Activated CD4-positive, alpha-beta T cell treated with anti-CD3 and anti-CD28 coated beads for 4 hours (primary cell): Measurements from ENCODE around the gene PYROXD2.
"Not testable (repeated sequence)": the region's sequence is repeated elsewhere in the genome, so short reads cannot be mapped to it uniquely, and the experiment has no call there.

Experiments used
- DNase-seq, 2 donors: peaks; one replicate each; pipeline ENCODE4 v3.0.0-alpha.2; 2020

PYROXD2 gene

DNA sequence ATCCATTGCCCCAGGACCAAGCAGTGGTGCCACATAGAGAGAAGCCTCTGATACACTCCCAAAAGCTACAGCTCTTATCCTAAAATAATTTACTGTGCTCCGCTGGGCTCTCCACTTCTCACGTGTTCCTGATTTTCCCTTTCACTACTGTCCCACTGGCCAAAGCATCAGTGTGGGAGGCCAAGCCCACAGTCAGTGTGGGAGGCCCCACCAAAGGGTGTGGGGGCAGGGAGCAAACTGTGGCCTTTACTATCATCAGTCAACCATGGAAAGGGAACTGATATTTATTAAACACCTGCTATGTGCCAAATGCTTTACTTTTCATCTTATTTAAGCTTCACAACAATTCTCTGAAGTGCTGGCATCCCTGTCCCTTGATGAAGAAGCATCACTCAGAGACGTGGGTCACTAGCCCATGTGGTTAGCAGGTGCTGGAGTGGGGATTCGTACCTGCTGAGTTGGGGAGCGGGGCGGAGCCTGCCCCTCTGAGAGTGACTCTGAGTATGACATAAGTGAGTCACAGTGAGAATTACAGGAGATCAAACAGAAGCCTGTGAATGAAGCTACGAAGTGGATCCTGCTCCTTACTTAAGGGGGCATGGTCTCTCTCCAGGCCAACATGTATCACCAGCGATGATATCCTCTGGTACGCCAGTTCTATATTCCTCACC is 50.4 kb downstream of the PYROXD2 start:
- DNase-seq: no peak

DNA sequence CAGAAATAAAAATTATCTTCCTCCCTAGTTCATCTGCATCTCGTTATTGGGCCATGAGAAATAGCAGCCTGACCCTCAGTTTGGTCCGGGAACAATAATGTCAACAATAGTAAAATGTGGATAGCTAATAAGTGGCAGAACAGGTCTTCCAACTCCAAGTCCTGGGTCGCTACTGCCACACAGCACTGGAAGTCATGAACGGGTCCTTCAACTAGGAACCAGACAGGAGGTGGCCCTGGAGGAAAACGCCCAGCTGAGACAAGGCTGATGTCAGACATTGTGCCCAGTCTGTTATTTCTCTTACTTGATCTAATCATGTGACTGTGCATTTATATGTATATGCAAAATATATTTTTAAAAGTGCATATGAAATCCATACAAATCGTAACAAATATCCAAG is 51.8 kb downstream of the PYROXD2 start:
- no peak for DNase-seq

DNA sequence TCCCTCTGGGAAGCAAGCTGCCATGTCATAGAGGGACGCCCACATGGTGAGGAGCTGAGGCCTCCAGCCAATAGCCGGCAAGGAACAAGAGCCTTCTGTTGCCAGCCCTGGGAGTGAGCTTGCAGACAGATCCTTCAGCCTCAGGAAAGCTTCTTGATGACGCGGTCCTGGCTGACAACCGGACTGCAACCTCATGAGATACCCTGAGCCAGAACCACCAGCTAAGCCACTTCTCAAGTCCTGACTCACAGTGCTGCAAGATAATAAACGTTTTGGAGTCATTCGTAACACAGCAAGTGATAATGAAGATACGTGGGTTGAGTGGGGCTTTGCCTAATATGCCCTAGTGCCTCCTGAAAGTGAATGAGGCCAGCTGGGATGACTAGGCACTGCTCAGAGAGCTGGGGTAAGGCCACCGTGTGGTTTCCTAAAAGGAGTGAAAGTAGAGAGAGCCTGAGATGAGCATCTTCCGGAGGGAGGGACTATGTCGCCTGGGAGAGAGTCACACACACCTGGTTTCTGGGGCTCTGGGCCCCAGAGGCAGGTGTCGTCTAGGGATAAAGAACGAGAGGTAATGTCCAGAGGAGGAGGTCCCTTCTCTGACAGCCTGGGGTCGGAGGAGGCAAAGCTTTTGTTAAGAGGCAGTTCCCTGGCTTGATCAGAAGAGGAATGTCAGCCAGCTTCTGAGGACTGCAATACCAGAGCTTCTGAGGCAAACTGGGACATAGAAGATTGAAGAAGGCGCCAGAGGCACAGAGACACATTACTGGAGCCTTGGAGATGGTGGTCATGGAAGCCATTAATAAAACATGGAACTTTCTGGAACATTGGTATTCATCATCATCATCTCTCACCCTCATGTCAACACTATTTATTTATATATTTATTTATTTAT is 53.6 kb downstream of the PYROXD2 start:
- no peak for DNase-seq

DNA sequence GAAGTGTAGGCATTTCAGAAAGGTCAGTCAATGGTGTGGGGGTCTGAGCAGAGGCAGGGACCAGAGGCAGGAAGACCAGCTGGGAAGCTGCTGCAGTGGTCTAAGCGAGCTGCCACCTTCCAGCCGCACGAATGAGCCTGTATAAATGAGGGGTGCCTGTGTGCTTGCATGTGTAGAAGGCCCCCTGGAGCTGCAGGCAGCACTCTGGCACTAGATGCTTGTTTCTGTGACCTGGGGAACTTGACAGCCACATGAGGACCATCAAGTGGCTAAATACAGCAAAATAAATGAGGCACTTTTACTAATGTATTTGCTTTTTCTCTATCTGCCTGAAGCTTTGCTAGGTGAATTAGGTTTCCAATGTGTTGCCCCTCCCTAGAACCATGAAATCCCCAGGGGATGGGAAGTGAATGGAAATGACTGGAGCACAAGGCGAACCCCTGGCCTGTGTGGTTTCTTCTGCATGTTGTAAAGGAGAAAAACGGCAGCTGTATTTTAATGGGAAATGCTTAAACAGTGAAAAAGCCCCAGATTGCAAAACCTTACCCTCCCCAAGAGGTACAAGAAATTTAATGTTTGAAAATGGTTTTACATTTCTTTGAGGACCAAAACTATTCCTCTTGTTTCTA is 57.7 kb downstream of the PYROXD2 start:
- no peak for DNase-seq

DNA sequence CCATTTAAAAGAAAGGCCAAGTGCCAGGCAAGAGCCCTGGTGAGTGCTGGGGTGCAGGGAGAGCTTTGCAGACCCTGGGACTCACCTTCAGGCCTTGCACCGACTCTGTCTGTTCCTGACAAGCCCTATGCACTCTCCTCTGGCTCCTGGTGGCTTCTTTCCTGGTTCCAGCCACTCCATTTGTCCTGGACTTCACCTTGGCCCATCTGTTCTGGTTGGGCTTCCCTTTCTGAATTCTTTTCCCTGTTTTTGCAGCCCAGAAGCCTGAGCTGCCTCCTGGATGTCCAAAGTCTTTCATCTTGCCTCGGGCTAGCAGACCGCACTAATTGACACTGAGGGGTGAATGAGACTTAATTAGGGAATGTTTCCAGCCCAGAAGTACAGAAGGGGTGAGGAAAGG is 60.5 kb downstream of the PYROXD2 start:
- no peak for DNase-seq

DNA sequence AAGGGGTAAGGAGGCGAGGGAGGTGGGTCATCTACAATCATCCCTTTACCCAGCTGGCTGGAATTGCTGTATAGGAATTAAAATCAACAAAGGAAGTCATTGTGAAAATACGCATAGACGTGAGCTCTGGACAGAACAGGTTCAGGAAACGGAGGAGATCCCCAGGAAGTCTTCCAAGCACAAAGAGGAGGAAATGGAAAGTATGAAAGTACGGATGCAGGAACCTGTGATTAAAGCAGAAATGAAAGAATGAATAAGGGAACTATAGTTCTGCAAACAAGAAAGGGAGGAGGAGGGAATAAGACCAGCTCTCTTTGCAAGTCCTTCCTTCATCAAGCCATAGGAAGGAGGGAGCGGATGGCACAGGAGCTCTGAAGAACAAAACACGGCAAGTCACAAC is 61.8 kb downstream of the PYROXD2 start:
- no peak for DNase-seq

DNA sequence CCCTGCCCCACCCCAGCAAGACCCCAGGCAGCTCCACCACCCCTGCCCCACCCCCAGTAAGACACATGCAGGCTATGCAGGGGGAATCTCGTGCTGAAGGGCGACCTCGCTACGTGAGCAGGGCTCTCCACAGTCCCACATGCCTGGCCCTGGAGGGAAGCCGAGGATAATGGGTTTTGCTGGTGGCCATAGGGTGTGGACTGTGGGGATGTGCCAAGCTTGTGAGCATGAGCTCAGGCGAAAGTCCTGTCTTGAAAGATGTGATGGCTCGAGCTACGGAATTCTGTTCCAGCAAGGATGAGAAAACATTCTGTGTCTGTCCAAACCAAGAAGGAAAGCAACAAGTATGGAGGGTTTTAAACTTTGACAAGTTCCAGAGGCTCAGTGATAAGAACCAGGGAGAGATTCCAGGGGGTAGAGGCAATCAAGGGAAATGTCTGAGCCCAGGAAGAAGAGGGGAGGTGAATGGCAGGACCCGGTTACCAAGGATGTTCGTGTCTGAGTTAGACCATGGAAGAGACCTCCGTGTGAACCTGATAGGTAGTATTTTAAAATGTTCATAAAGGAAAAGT is 63.1 kb downstream of the PYROXD2 start:
- no peak for DNase-seq

DNA sequence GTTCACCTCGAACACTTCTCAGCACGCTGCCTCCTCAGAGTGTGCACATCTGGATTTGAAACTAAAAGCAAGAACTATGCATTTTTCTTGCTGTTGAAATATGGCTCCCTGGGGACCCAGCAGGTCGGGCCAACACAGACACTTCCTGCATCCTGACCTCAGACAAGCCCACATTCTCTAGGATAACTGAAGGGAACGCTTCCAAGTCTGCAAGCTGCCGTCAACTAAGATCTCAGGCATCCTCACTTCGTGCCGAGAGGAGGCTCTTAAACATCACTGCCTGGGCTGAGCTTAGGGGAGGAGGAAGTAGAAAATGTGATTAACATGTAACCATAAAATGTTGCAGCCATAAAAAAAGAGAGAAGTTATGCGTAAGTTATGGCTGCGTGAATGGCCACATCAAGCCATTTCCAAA is 65.5 kb downstream of the PYROXD2 start:
- no peak for DNase-seq

DNA sequence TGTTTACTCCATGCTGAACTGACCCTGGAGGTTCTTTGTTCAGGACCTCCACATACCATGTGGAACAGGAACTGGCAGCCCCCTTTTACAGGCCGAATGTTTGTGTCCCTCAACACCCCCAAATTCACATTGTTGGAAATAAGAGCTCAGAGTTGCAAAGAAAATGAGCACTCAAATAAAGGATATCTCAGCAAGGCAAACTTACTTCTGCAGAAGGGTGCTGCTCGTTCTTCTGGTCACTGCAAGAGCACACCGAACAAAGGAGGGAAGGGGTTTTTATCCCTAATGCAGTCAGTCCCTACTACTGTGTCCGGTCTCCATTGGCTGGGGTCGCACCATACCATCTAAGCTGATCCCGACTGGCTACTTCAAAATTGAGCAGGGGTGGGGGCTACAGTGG is 68.1 kb downstream of the PYROXD2 start:
- no peak for DNase-seq

DNA sequence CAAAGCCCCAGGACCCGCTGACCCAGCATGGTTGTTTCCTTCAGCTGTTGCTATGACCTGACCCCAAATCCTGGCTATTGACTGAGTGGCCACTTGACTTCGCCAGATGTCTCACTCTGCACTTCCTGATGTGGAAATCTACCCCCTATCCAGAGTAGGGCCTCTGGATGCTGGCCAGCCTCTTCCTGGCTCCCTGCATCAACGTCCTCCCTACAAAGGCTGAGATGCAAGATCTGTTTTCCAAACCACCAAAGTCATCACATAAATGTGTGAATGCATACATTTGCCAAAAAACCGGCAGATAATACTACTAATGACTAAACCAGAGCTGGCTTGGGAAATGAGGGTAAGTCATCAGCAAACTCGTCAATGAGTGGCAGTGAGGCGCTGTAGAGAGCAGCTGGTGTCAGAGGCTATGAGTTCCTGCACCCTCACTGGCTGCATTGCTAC is 70.4 kb downstream of the PYROXD2 start:
- no peak for DNase-seq

DNA sequence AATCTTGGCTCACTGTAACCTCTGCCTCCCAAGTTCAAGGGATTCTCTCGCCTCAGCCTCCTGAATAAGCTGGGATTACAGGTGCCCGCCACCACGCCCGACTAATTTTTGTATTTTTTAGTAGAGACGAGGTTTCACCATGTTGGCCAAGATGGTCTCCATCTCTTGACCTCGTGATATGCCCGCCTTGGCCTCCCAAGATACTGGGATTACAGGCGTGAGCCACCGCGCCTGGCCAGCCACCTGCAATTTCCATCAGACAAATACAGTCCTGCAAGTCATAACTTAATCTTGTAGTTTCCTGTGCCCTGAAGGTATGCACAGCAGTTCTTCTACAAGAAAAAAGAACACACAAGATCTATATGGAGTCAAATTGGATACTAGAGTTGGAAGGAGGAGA is 73.3 kb downstream of the PYROXD2 start:
- not testable (repeated sequence) for DNase-seq

DNA sequence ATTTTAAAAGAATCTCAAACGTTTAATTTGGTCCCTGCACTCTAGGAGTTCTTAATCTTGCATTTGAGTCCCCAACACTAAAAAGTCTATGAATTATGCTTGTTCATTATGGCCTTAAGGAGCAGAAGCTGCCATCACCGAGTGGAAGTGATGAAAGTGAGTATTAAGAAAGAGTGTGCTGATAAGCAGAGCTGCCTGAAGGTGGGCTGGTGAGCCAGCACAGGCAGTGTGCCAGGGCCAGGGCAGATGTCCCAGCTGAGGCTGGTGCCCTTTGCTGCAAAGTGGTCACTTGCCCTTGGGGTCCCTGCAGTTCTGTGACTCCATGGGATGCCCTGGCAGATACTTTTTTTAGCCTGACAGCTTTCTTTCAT is 74.1 kb downstream of the PYROXD2 start:
- no peak for DNase-seq

DNA sequence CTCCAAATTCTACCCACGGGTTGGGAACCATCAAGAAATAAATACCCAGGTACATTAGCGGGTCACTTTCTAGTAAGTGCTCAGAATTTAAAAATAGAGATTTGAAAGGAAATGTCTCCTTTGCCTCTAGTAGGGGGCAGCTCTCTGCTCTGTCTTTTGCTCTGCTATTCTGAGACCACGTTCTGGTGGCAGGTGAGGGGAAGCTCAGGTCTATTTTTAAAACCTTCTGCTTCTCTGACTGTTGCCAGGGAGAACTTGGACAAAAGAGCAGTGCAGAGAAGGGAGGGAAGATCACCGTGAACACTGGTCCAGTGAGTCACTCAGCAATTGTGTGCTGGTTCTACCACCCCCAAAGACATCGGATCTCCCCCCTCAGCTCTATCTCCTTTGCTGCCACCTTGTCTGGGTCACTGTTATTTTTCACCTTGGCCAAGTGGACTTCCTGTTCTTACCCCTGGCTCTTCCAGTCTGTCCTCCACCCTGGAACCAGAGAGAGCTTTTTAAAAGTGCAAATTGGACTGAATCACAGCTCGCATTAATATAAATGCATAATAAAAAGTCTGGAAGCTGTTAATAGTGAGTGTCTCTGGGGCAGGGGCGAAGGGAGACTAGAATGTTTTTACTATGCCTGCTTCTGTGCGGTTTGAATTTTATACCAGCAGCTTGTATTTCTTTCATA is 74.6 kb downstream of the PYROXD2 start:
- DNase-seq: no peak

DNA sequence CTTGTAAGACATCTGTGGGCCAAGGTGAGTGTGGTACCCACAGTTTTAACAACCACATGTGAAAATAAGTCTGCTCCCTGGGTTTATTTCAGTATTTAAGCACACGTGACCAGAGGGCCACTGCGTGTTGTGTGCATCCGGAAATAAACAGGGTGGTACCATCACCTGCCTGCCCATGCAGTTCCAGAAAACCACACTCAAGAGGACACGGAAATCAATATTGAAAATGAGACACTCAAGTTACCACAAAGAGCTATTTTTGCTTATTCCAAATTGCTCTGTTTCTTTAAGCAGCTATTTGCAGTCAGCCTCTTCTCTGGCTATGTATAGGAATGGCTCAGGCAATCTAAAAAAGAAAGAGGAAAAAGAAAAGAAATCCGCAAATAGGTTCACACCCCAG is 75.2 kb downstream of the PYROXD2 start:
- DNase-seq: no peak

DNA sequence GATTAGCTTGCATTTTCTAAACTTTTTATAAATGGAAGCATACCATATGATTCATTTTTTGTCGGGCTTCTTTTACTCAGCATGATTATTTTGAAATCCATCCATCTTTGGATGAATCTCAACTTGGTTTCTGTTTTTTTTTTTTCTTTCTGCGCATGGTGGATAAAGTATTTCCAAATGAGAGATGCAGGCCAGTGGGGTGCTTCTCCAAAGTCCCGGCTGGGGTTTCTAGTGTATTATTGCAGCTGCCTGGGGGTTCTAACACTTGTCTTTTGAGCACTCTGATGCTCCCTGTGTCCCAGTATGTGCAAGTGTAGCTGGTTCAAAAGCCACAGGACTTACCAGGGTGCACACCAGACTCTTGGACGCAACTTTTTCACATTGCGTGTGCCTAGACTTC is 76.1 kb downstream of the PYROXD2 start:
- DNase-seq: no peak

DNA sequence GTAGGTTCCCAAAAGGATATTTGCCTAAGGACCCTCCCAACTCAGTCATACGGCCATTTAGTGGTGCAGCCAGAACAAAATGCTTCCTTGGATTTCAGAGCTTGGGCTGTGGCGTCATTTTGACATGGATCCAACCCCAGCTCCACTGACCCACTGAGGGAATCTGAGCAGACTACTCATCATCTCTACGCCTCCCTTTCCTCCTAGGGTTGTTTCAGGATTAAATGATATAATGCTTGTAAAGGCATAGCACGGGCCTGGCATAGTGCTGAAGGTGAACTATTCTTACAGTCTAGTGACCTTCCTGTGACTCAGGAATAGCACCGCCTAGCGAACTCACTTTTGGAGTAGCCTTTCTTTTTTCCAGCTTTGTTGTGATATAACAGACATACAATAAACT is 76.7 kb downstream of the PYROXD2 start:
- DNase-seq: no peak

DNA sequence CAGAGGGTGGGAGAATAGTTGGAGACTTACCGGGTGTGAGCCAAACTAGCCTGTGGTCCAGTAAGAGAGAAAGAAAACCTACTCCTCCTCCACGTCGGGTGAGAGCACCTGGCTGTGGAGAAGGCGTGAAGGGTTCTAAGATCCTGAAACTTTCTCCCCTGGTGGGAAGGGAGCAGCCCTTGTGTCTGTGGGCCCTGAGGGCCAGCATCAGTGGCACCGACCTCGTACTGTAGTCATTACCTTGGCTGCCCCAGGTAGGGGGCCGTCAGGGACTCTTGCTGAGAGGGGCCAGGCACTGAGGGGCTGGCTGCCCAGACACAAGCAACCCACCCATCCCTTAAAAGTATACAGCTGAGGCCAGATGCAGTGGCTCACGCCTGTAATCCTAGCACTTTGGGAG is 77.5 kb downstream of the PYROXD2 start:
- no peak for DNase-seq
